ENCODE results near the gene FLAD1. TPM values are rescaled to one million over a fixed set of nuclear protein-coding genes. Genes with fewer than 3 reads are reported as not detected.

FLAD1 gene
- total and polyA plus RNA-seq, 2 of the 4 experiments (the other 2 are of a cell fraction): 26.3 to 37.3 TPM

GRCh38 chr1:155012026-155012546 is 28.9 kb downstream of the FLAD1 start:
- no peak overlapping the region for H2AFZ ChIP-seq (replicated peaks; ENCODE audit: low read length, poor library complexity)
- H3K9ac ChIP-seq (ENCODE audit: low read depth, low read length): no peak overlapping the region
- peaks cover 19% of the 10 kb centered on the region for H4K20me1 ChIP-seq (ENCODE audit: insufficient read depth, low read length)
- H2BK20ac ChIP-seq (ENCODE audit: low read depth, low read length): no peak overlapping the region
- H3K27me3 ChIP-seq (ENCODE audit: control insufficient read depth, insufficient read depth, low read length): no peaks in the 10 kb centered on the region
- no peak overlapping the region for H3K14ac ChIP-seq (replicated peaks; ENCODE audit: low read depth, low read length)
- H3K27ac ChIP-seq (ENCODE audit: insufficient read depth, low read length): no peak overlapping the region
- DNase-seq (no peak), ATAC-seq (ENCODE audit: low read depth) (peak; percentile 67)
- intact Hi-C loops (cut with micrococcal nuclease): no loop called here
- H3K23ac ChIP-seq (ENCODE audit: low read depth, low read length): no peak overlapping the region
- H4K91ac ChIP-seq (ENCODE audit: insufficient read depth, low read depth, low read length): no peak overlapping the region
- dilution Hi-C loops (cut with HindIII; ENCODE audit: low sequenced_read_pairs, unreplicated experiment): no loop called here
- H3K9me1 ChIP-seq (ENCODE audit: insufficient read depth, low read length): no peaks in the 10 kb centered on the region; the same call in 1 of the 2 replicates
- no peak overlapping the region for H4K8ac ChIP-seq (ENCODE audit: low read depth in 2 of 2, low read length in 2 of 2)
- H2BK5ac ChIP-seq (ENCODE audit: low read depth, low read length, poor library complexity, severe bottlenecking): no peak overlapping the region
- H3K4ac ChIP-seq (ENCODE audit: low read depth, low read length): no peak overlapping the region
- no CpG with 5 or more reads among the region's 9 CpGs for WGBS, 2 experiments (ENCODE audit: extremely low coverage in 2 of 2, insufficient read length in 1 of 2)
- H3K4me1 ChIP-seq (ENCODE audit: control insufficient read depth, insufficient read depth, low read length): peaks cover 5% of the 10 kb centered on the region; the same call in 1 of the 2 replicates
- no peak overlapping the region for H4K5ac ChIP-seq (ENCODE audit: low read depth, low read length)
- no peak overlapping the region for H3K18ac ChIP-seq (ENCODE audit: low read depth, low read length)
- BruUV-seq (replicated peaks): no TSS peak
- H3K4me2 ChIP-seq (ENCODE audit: low read depth, low read length): no peak overlapping the region
- TF ChIP-seq USF2 (IDR thresholded peaks at IDR 0.05; ENCODE audit: low read depth, low read length) (peak; percentile 48; the same call in 1 of the 2 replicates), CTCF (conservative IDR thresholded peaks at IDR 0.05; ENCODE audit: low read depth, low read length) (no peak), CEBPB (IDR thresholded peaks at IDR 0.05; ENCODE audit: low read depth, low read length) (0 out of 2 replicates have a peak, but pooled peaks have one; percentile 4)
- no peak overlapping the region for H3K4me3 ChIP-seq (ENCODE audit: insufficient read depth, low read depth, low read length)
- ChIA-PET CTCF (no interaction called here), POLR2A (ENCODE audit: unreplicated experiment) (no interaction called here)
- in situ Hi-C loops (cut with MboI; ENCODE audit: low sequenced_read_pairs): no loop called here
- no peak overlapping the region for H2BK120ac ChIP-seq (ENCODE audit: low read depth, low read length)
- no peak overlapping the region for H2BK15ac ChIP-seq (ENCODE audit: low read depth, low read length)
- peaks cover 0 to 29% of the 10 kb centered on the region in 2 experiments; a peak in 2 of 4 replicates for H3K79me1 ChIP-seq (ENCODE audit: low read depth in 1 of 2, low read length in 2 of 2)
- peaks cover 24% of the 10 kb centered on the region for H3K36me3 ChIP-seq (ENCODE audit: control insufficient read depth, insufficient read depth, low read length)
- H2AK5ac ChIP-seq (ENCODE audit: low read depth, low read length): peak overlapping the region; percentile 46; the same call in 1 of the 2 replicates
- H3K9me3 ChIP-seq (ENCODE audit: control insufficient read depth, insufficient read depth, low read length): no peaks in the 10 kb centered on the region
- no peak overlapping the region for H2AK9ac ChIP-seq (replicated peaks; ENCODE audit: low read depth, low read length, poor library complexity)
- no peak overlapping the region for H3K56ac ChIP-seq (ENCODE audit: extremely low read depth, insufficient read depth, low read length)
